Natural killer cell (primary cell): ENCODE results near the gene CAVIN4. TPM values are rescaled to one million over a fixed set of nuclear protein-coding genes. Genes with fewer than 3 reads are reported as not detected.

Experiments
- ATAC-seq, 3 donors: fragments of 150-1000 bp in 2 of 3; fragments of 200-7000 bp in 1 of 3; cut with Tn5 transposase; 1 replicate in 1 of 3; 2 replicates in 2 of 3; pipeline ENCODE4 v1.10.0; 2021; ENCODE audit warnings: mild to moderate bottlenecking in 2 of 3, moderate library complexity in 2 of 3
- DNase-seq, 2 donors: peaks; one replicate each; pipeline versions ENCODE4 v3.0.0 to v3.0.0-alpha.2; 2013 to 2021; ENCODE audit warnings: mixed read lengths in 1 of 2
- H3K27ac ChIP-seq: one replicate; pipeline ENCODE4 v1.5.1; 2013; ENCODE audit warnings: mild to moderate bottlenecking, low read length
- H3K27me3 ChIP-seq: one replicate; pipeline ENCODE4 v1.6.1; 2013; ENCODE audit warnings: low read length; ENCODE audit not compliant: control insufficient read depth, insufficient read depth
- H3K36me3 ChIP-seq: one replicate; pipeline ENCODE4 v1.6.1; 2013; ENCODE audit warnings: low read length; ENCODE audit not compliant: control insufficient read depth, insufficient read depth
- H3K4me1 ChIP-seq: one replicate; pipeline ENCODE4 v1.6.1; 2013; ENCODE audit warnings: low read length; ENCODE audit not compliant: control insufficient read depth, insufficient read depth
- H3K4me3 ChIP-seq: one replicate; pipeline ENCODE4 v1.5.1; 2013; ENCODE audit warnings: low read length
- H3K9me3 ChIP-seq: one replicate; pipeline ENCODE4 v1.6.1; 2013; ENCODE audit warnings: low read length; ENCODE audit not compliant: control insufficient read depth, insufficient read depth
- H3K27ac Mint-ChIP-seq, 2 donors: one replicate each; pipeline ENCODE4 v1.8.0; 2022; ENCODE audit warnings: mild to moderate bottlenecking in 2 of 2, mixed read lengths in 2 of 2, moderate library complexity in 1 of 2
- H3K27me3 Mint-ChIP-seq, 2 donors: one replicate each; pipeline ENCODE4 v1.8.0; 2022; ENCODE audit warnings: low read depth in 2 of 2, mixed read lengths in 2 of 2
- H3K36me3 Mint-ChIP-seq: one replicate; pipeline ENCODE4 v1.8.0; 2022; ENCODE audit warnings: mixed read lengths
- H3K4me1 Mint-ChIP-seq, 2 donors: one replicate each; pipeline ENCODE4 v1.8.0; 2022; ENCODE audit warnings: mixed read lengths in 2 of 2
- H3K4me3 Mint-ChIP-seq: one replicate; pipeline ENCODE4 v1.8.0; 2022; ENCODE audit warnings: mild to moderate bottlenecking, moderate library complexity, mixed read lengths
- H3K9me3 Mint-ChIP-seq, 2 donors: one replicate each; pipeline ENCODE4 v1.8.0; 2022; ENCODE audit warnings: mixed read lengths in 2 of 2
- CTCF ChIP-seq: fragments of 200-600 bp; IDR thresholded peaks from one replicate; pipeline ENCODE4 v1.8.0; 2022; ENCODE audit warnings: antibody characterized with exemption
- WGBS: methylation state at CpG from one replicate; pipeline ENCODE4 v1.1.7; 2013; ENCODE audit warnings: missing lambda C conversion rate; ENCODE audit not compliant: insufficient coverage; 5-methylcytosine and 5-hydroxymethylcytosine counted together
- intact Hi-C: fragments of 100-400 bp; cut with micrococcal nuclease; formaldehyde crosslinking; loops from one replicate; pipeline ENCODE4 v1.14.2; 2022
- total RNA-seq, 4 donors: library from RNA; stranded (reverse); fragments of 120-200 nt in 1 of 4; gene quantifications; one replicate each; pipeline versions ENCODE4 v1.2.3 to v1.2.4, GENCODE V29; 2013 to 2022

Gene CAVIN4
- total RNA-seq, 3 donors from 2014 or later (not counting 1 experiment from before 2014, with no cell fraction given) = 0.21 to 0.63 (median 0.41) TPM

GRCh38 chr9:100567856-100568255 is 10.0 kb upstream of the CAVIN4 start:
- no peak for DNase-seq
- intact Hi-C loops = no loop called here
- Histone ChIP-seq H3K27ac (no peak overlapping the region), H3K4me1 (no peaks in the 10 kb centered on the region), H3K36me3 (no peaks in the 10 kb centered on the region), H3K9me3 (no peaks in the 10 kb centered on the region), H3K4me3 (no peak overlapping the region), H3K27me3 (no peaks in the 10 kb centered on the region)
- TF ChIP-seq CTCF = no peak
- no peak for ATAC-seq
- no peaks in the 10 kb centered on the region for H3K4me1 Mint-ChIP-seq
- no peak overlapping the region for H3K4me3 Mint-ChIP-seq
- no peaks in the 10 kb centered on the region for H3K36me3 Mint-ChIP-seq
- H3K27ac Mint-ChIP-seq = no peak overlapping the region
- WGBS = 91% methylated on average over 2 of the region's 3 CpGs
- no peaks in the 10 kb centered on the region for H3K27me3 Mint-ChIP-seq
- H3K9me3 Mint-ChIP-seq = no peaks in the 10 kb centered on the region

GRCh38 chr9:100573655-100574260 is 4.1 kb upstream of the CAVIN4 start:
- Histone ChIP-seq H3K4me3 (no peak overlapping the region), H3K27ac (no peak overlapping the region), H3K36me3 (no peaks in the 10 kb centered on the region), H3K27me3 (no peaks in the 10 kb centered on the region), H3K9me3 (no peaks in the 10 kb centered on the region), H3K4me1 (no peaks in the 10 kb centered on the region)
- DNase-seq (no peak), ATAC-seq (no peak)
- H3K9me3 Mint-ChIP-seq = no peaks in the 10 kb centered on the region
- H3K27ac Mint-ChIP-seq = no peak overlapping the region
- no peaks in the 10 kb centered on the region for H3K4me1 Mint-ChIP-seq
- no peak overlapping the region for H3K4me3 Mint-ChIP-seq
- H3K36me3 Mint-ChIP-seq = no peaks in the 10 kb centered on the region
- no peak for TF ChIP-seq CTCF
- no peaks in the 10 kb centered on the region for H3K27me3 Mint-ChIP-seq
- intact Hi-C loops = no loop called here
- 94% methylated on average over 3 of the region's 3 CpGs for WGBS

GRCh38 chr9:100575006-100575405 is 2.9 kb upstream of the CAVIN4 start:
- Histone ChIP-seq H3K4me1 (no peaks in the 10 kb centered on the region), H3K9me3 (no peaks in the 10 kb centered on the region), H3K27ac (no peak overlapping the region), H3K4me3 (no peak overlapping the region), H3K27me3 (no peaks in the 10 kb centered on the region), H3K36me3 (no peaks in the 10 kb centered on the region)
- intact Hi-C loops = no loop called here
- Mint-ChIP-seq H3K4me3 (no peak overlapping the region), H3K27me3 (no peaks in the 10 kb centered on the region), H3K36me3 (no peaks in the 10 kb centered on the region), H3K9me3 (no peaks in the 10 kb centered on the region), H3K27ac (no peak overlapping the region), H3K4me1 (no peaks in the 10 kb centered on the region)
- DNase-seq = no peak
- TF ChIP-seq CTCF = no peak
- ATAC-seq = no peak
- 97% methylated on average over 4 of the region's 4 CpGs for WGBS

GRCh38 chr9:100575765-100576386 is 2.0 kb upstream of the CAVIN4 start:
- TF ChIP-seq CTCF = no peak
- no peak overlapping the region for H3K4me3 Mint-ChIP-seq
- intact Hi-C loops = no loop called here
- H3K4me1 Mint-ChIP-seq = no peaks in the 10 kb centered on the region
- no peaks in the 10 kb centered on the region for H3K36me3 Mint-ChIP-seq
- DNase-seq (no peak), ATAC-seq (no peak)
- Histone ChIP-seq H3K36me3 (no peaks in the 10 kb centered on the region), H3K27me3 (no peaks in the 10 kb centered on the region), H3K9me3 (no peaks in the 10 kb centered on the region), H3K27ac (no peak overlapping the region), H3K4me1 (no peaks in the 10 kb centered on the region), H3K4me3 (no peak overlapping the region)
- H3K27me3 Mint-ChIP-seq = no peaks in the 10 kb centered on the region
- 57% methylated on average over 2 of the region's 2 CpGs for WGBS
- H3K27ac Mint-ChIP-seq = no peak overlapping the region
- H3K9me3 Mint-ChIP-seq = no peaks in the 10 kb centered on the region
